Thoracic aorta (tissue), 2 donors: ENCODE results near the gene WNT7B. TPM values are rescaled to one million over a fixed set of nuclear protein-coding genes. Genes with fewer than 3 reads are reported as not detected.
A peak's percentile ranks its signal among the peaks of the same experiment; 100 is the strongest.

ENCODE experiments used
- ATAC-seq: fragments of 150-250 bp; one replicate; pipeline ENCODE4 v1.8.0; 2017; ENCODE audit warnings: low read depth; ENCODE audit not compliant: insufficient number of reproducible peaks, low FRiP score
- DNase-seq: peaks from one replicate; pipeline ENCODE4 v3.0.0-alpha.2; 2020; ENCODE audit warnings: low spot score
- H3K27ac ChIP-seq, 2 donors: fragments of 200-600 bp; sonication (generic); 1 replicate in 1 of 2; 2 replicates in 1 of 2; pipeline ENCODE4 v1.5.1; 2016; ENCODE audit warnings: mild to moderate bottlenecking in 2 of 2, moderate library complexity in 2 of 2
- H3K27me3 ChIP-seq: fragments of 200-600 bp; sonication (generic); replicated peaks from 2 replicates; pipeline ENCODE4 v1.6.0; 2016; ENCODE audit warnings: mild to moderate bottlenecking; ENCODE audit not compliant: insufficient read depth
- H3K36me3 ChIP-seq: fragments of 200-600 bp; sonication (generic); one replicate; pipeline ENCODE4 v1.5.1; 2016
- H3K4me1 ChIP-seq, 2 donors: fragments of 200-600 bp; sonication (generic); 1 replicate in 1 of 2; 2 replicates in 1 of 2; pipeline versions ENCODE4 v1.5.1 to v1.6.0; 2016; ENCODE audit warnings: low read depth in 2 of 2, mild to moderate bottlenecking in 1 of 2; ENCODE audit not compliant: control insufficient read depth in 1 of 2
- H3K4me3 ChIP-seq: fragments of 200-600 bp; sonication (generic); 2 replicates; pipeline ENCODE4 v1.5.1; 2016; ENCODE audit warnings: mild to moderate bottlenecking
- H3K9me3 ChIP-seq: fragments of 200-600 bp; sonication (generic); 2 replicates; pipeline ENCODE4 v1.5.1; 2016
- CTCF ChIP-seq: fragments of 200-600 bp; sonication (generic); IDR thresholded peaks from one replicate; pipeline ENCODE4 v1.5.1; 2019; ENCODE audit warnings: antibody characterized with exemption
- total RNA-seq, 2 donors: library from RNA; depleted of rRNA; stranded (reverse); fragments of >200 nt; gene quantifications; one replicate each; pipeline versions ENCODE4 v1.1.0 to v1.2.3, GENCODE V29; 2016

The WNT7B gene
- total RNA-seq, 2 donors from 2014 or later: not detected

- no peak for ATAC-seq
- Histone ChIP-seq H3K9me3 (no peaks in the 10 kb centered on the region), H3K27me3 (no peaks in the 10 kb centered on the region)
These were observed 85.9 kb downstream of the WNT7B start for GRCh38 chr22:45891021-45891421.

GRCh38 chr22:45890351-45890635, 86.7 kb downstream of the WNT7B start:
- Histone ChIP-seq H3K27ac (no peak overlapping the region), H3K27me3 (no peaks in the 10 kb centered on the region), H3K4me1 (no peaks in the 10 kb centered on the region), H3K36me3 (no peaks in the 10 kb centered on the region), H3K9me3 (no peaks in the 10 kb centered on the region), H3K4me3 (no peak overlapping the region)
- DNase-seq (no peak), ATAC-seq (no peak)
- TF ChIP-seq CTCF: no peak

More at GRCh38 chr22:45891021-45891421, 85.9 kb downstream of the WNT7B start:
- TF ChIP-seq CTCF: no peak
- no peak for DNase-seq
- Histone ChIP-seq H3K36me3 (no peaks in the 10 kb centered on the region), H3K4me3 (no peak overlapping the region), H3K4me1 (no peaks in the 10 kb centered on the region), H3K27ac (no peak overlapping the region)

GRCh38 chr22:45889539-45890350, 87.2 kb downstream of the WNT7B start:
- TF ChIP-seq CTCF: no peak
- ATAC-seq (no peak), DNase-seq (no peak)
- Histone ChIP-seq H3K9me3 (no peaks in the 10 kb centered on the region), H3K36me3 (no peaks in the 10 kb centered on the region), H3K4me3 (peak overlapping the region; percentile 23), H3K27me3 (no peaks in the 10 kb centered on the region), H3K27ac (no peak overlapping the region), H3K4me1 (no peaks in the 10 kb centered on the region)

- ATAC-seq: no peak
- no peaks in the 10 kb centered on the region for H3K4me1 ChIP-seq
- no peaks in the 10 kb centered on the region for H3K36me3 ChIP-seq
- H3K9me3 ChIP-seq: no peaks in the 10 kb centered on the region
- DNase-seq: no peak
- H3K27ac ChIP-seq: no peak overlapping the region
- H3K4me3 ChIP-seq: no peak overlapping the region
- no peaks in the 10 kb centered on the region for H3K27me3 ChIP-seq
- TF ChIP-seq CTCF: no peak
These were observed 87.8 kb downstream of the WNT7B start for GRCh38 chr22:45889093-45889538.

- no peaks in the 10 kb centered on the region for H3K27me3 ChIP-seq
- TF ChIP-seq CTCF: no peak
- H3K27ac ChIP-seq: no peak overlapping the region
These were observed 88.5 kb downstream of the WNT7B start for GRCh38 chr22:45888221-45889092.

More at GRCh38 chr22:45888221-45889092, 88.5 kb downstream of the WNT7B start:
- no peaks in the 10 kb centered on the region for H3K9me3 ChIP-seq
- no peaks in the 10 kb centered on the region for H3K4me1 ChIP-seq
- DNase-seq (no peak), ATAC-seq (no peak)
- no peak overlapping the region for H3K4me3 ChIP-seq
- no peaks in the 10 kb centered on the region for H3K36me3 ChIP-seq
